ENCODE data around the gene PAK1.
"Not testable (repeated sequence)": the region's sequence is repeated elsewhere in the genome, so short reads cannot be mapped to it uniquely, and the experiment has no call there.

PAK1 gene

GRCh38 chr11:77473801-77474683 lies at the start of gene PAK1:
TSS of gene PAK1 (minus strand) at chr11:77474094. CDS start at chr11:77392520, 81,574 bp downstream.
- DNase-seq = peak; percentile 76

GRCh38 chr11:77522215-77522614 lies 48.3 kb upstream of the PAK1 start:
- DNase-seq = no peak

- DNase-seq = no peak
Observed at GRCh38 chr11:77519847-77520246, 46.0 kb upstream of the PAK1 start.

GRCh38 chr11:77518471-77518870 lies 44.6 kb upstream of the PAK1 start:
- no peak for DNase-seq

GRCh38 chr11:77517753-77518152 lies 43.9 kb upstream of the PAK1 start:
- DNase-seq = no peak

- DNase-seq = no peak
Observed at GRCh38 chr11:77517226-77517625, 43.3 kb upstream of the PAK1 start.

GRCh38 chr11:77515483-77515882 lies 41.6 kb upstream of the PAK1 start:
- no peak for DNase-seq

- DNase-seq = no peak
Observed at GRCh38 chr11:77515063-77515462, 41.2 kb upstream of the PAK1 start.

GRCh38 chr11:77512092-77512491 lies 38.2 kb upstream of the PAK1 start:
- no peak for DNase-seq

- no peak for DNase-seq
Observed at GRCh38 chr11:77510851-77511250, 37.0 kb upstream of the PAK1 start.

- DNase-seq = no peak
Observed at GRCh38 chr11:77510095-77510494, 36.2 kb upstream of the PAK1 start.

- no peak for DNase-seq
Observed at GRCh38 chr11:77508019-77508418, 34.1 kb upstream of the PAK1 start.

GRCh38 chr11:77506857-77507256 lies 33.0 kb upstream of the PAK1 start:
- no peak for DNase-seq

- no peak for DNase-seq
Observed at GRCh38 chr11:77505956-77506355, 32.1 kb upstream of the PAK1 start.

- DNase-seq = no peak
Observed at GRCh38 chr11:77503006-77503405, 29.1 kb upstream of the PAK1 start.

GRCh38 chr11:77502346-77502905 lies 28.5 kb upstream of the PAK1 start:
- no peak for DNase-seq

GRCh38 chr11:77501758-77502157 lies 27.9 kb upstream of the PAK1 start:
- no peak for DNase-seq

- DNase-seq = no peak
Observed at GRCh38 chr11:77497368-77497767, 23.5 kb upstream of the PAK1 start.

- no peak for DNase-seq
Observed at GRCh38 chr11:77495526-77495925, 21.6 kb upstream of the PAK1 start.

- DNase-seq = not testable (repeated sequence)
Observed at GRCh38 chr11:77490035-77490434, 16.1 kb upstream of the PAK1 start.

GRCh38 chr11:77487790-77488189 lies 13.9 kb upstream of the PAK1 start:
- DNase-seq = no peak

- DNase-seq = no peak
Observed at GRCh38 chr11:77479746-77480352, 6.0 kb upstream of the PAK1 start.

- no peak for DNase-seq
Observed at GRCh38 chr11:77475206-77475605, 1.3 kb upstream of the PAK1 start.

GRCh38 chr11:77474684-77475060 lies 778 bp upstream of the PAK1 start:
- no peak for DNase-seq
